Keratinocyte (primary cell): ENCODE measurements around the gene UBE2D4. TPM values are rescaled to one million over a fixed set of nuclear protein-coding genes. Genes with fewer than 3 reads are reported as not detected.
"Not testable (repeated sequence)": the region's sequence is repeated elsewhere in the genome, so short reads cannot be mapped to it uniquely, and the experiment has no call there.

Source experiments
- DNase-seq: peaks from one replicate; pipeline ENCODE4 v3.0.0-alpha.2; 2011; ENCODE audit warnings: low read depth, missing footprints, low spot score
- FAIRE-seq: peaks from 2 replicates; lab custom pipeline; 2011; peaks lifted over from hg19 to GRCh38; lab: Jason Lieb, UNC
- H2AFZ ChIP-seq: 2 replicates; pipeline ENCODE4 v1.6.0; 2012; ENCODE audit warnings: low read length, control low read depth, inconsistent platforms; ENCODE audit not compliant: control insufficient read depth
- H3K27ac ChIP-seq: 2 replicates; pipeline ENCODE4 v1.5.1; 2011; ENCODE audit warnings: low read length; ENCODE audit not compliant: control insufficient read depth, insufficient read depth
- H3K27me3 ChIP-seq: 3 replicates; pipeline ENCODE4 v1.6.0; 2011; ENCODE audit warnings: low read length; ENCODE audit not compliant: control insufficient read depth, insufficient read depth; ENCODE audit errors: extremely low read depth
- H3K36me3 ChIP-seq, 2 experiments: 2 replicates in 1 of 2; 3 replicates in 1 of 2; pipeline ENCODE4 v1.5.1; 2011; ENCODE audit warnings: low read length in 2 of 2, mild to moderate bottlenecking in 1 of 2; ENCODE audit not compliant: control insufficient read depth in 2 of 2, insufficient read depth in 2 of 2; ENCODE audit errors: extremely low read depth in 1 of 2
- H3K4me1 ChIP-seq: 3 replicates; pipeline ENCODE4 v1.5.1; 2011; ENCODE audit warnings: low read length; ENCODE audit not compliant: control insufficient read depth, insufficient read depth; ENCODE audit errors: extremely low read depth
- H3K4me2 ChIP-seq: 3 replicates; pipeline ENCODE4 v1.6.0; 2011; ENCODE audit warnings: low read depth, low read length; ENCODE audit not compliant: control insufficient read depth, insufficient read depth; ENCODE audit errors: extremely low read depth
- H3K4me3 ChIP-seq, 3 experiments: fragments of 200-600 bp in 1 of 3; sonication (generic) in 1 of 3; 2 replicates in 2 of 3; 3 replicates in 1 of 3; pipeline ENCODE4 v1.5.1; 2011 to 2016; ENCODE audit warnings: low read length in 3 of 3, mild to moderate bottlenecking in 3 of 3, control low read depth in 2 of 3, inconsistent platforms in 1 of 3, low read depth in 1 of 3, mixed read lengths in 1 of 3, mixed run types in 1 of 3, moderate library complexity in 1 of 3; ENCODE audit not compliant: control insufficient read depth in 2 of 3, insufficient read depth in 2 of 3; ENCODE audit errors: extremely low read depth in 1 of 3
- H3K79me2 ChIP-seq: 2 replicates; pipeline ENCODE4 v1.6.0; 2012; ENCODE audit warnings: low read length; ENCODE audit not compliant: control insufficient read depth, insufficient read depth
- H3K9ac ChIP-seq: 3 replicates; pipeline ENCODE4 v1.6.0; 2011; ENCODE audit warnings: low read length; ENCODE audit not compliant: control insufficient read depth, insufficient read depth; ENCODE audit errors: extremely low read depth
- H3K9me1 ChIP-seq: 3 replicates; pipeline ENCODE4 v1.6.0; 2011; ENCODE audit warnings: low read length; ENCODE audit not compliant: control insufficient read depth, insufficient read depth; ENCODE audit errors: extremely low read depth
- H3K9me3 ChIP-seq: 2 replicates; pipeline ENCODE4 v1.5.1; 2012; ENCODE audit warnings: low read depth, low read length; ENCODE audit not compliant: control insufficient read depth
- H4K20me1 ChIP-seq: 3 replicates; pipeline ENCODE4 v1.6.0; 2011; ENCODE audit warnings: low read length; ENCODE audit not compliant: control insufficient read depth, insufficient read depth; ENCODE audit errors: extremely low read depth
- CTCF ChIP-seq, 3 experiments: IDR thresholded peaks in 1 of 3; conservative IDR thresholded peaks in 1 of 3; optimal IDR thresholded peaks in 1 of 3; 2 replicates in 2 of 3; 3 replicates in 1 of 3; pipeline versions ENCODE3 to v1.5.1; 2011; ENCODE audit warnings: low read length in 3 of 3, mild to moderate bottlenecking in 3 of 3, moderate library complexity in 2 of 3, control low read depth in 1 of 3, inconsistent platforms in 1 of 3; ENCODE audit not compliant: insufficient read depth in 2 of 3; ENCODE audit errors: extremely low read depth in 1 of 3
- EZH2 ChIP-seq: IDR thresholded peaks from one replicate; pipeline ENCODE4 v1.6.1; 2012; ENCODE audit warnings: inconsistent platforms, mild to moderate bottlenecking, low read length, moderate library complexity
- dilution Hi-C: fragments of 300-500 bp; cut with MboI; formaldehyde crosslinking; loops from one replicate; pipeline ENCODE4 v1.7.0; 2020; ENCODE audit warnings: low sequenced_read_pairs; ENCODE audit not compliant: extremely low pct_ligation_motif_present
- polyA plus RNA-seq, 5 experiments: library from polyadenylated mRNA; depleted of rRNA in 3 of 5; stranded (reverse) in 3 of 5; stranded (forward) in 1 of 5; unstranded in 1 of 5; fragments of >200 nt; gene quantifications; 1 replicate in 1 of 5; 2 replicates in 3 of 5; 3 replicates in 1 of 5; pipeline versions ENCODE4 v1.2.1 to v1.2.3, GENCODE V29; 2011 to 2012; ENCODE audit warnings: missing spikeins in 2 of 5, low read depth in 1 of 5, low replicate concordance in 1 of 5

Gene UBE2D4
- polyA plus RNA-seq, 1 donor (not counting 4 experiments of a cell fraction or from before 2014, with no cell fraction given), result 8.1 TPM

GRCh38 chr7:43960933-43961332 is 34.7 kb downstream of the UBE2D4 start:
- no peaks in the 10 kb centered on the region for H3K79me2 ChIP-seq
- FAIRE-seq (no peak), DNase-seq (no peak)
- H3K9ac ChIP-seq, result no peak overlapping the region
- H4K20me1 ChIP-seq, result no peaks in the 10 kb centered on the region
- dilution Hi-C loops, result no loop called here
- H3K4me2 ChIP-seq, result no peak overlapping the region
- no peaks in the 10 kb centered on the region for H3K9me3 ChIP-seq
- no peaks in the 10 kb centered on the region for H3K9me1 ChIP-seq
- H3K27me3 ChIP-seq, result no peaks in the 10 kb centered on the region
- no peak overlapping the region for H2AFZ ChIP-seq
- H3K4me3 ChIP-seq, result no peak overlapping the region
- no peak for TF ChIP-seq CTCF (optimal IDR thresholded peaks at IDR 0.05 in 1 of 3, IDR thresholded peaks at IDR 0.05 in 1 of 3, conservative IDR thresholded peaks at IDR 0.05 in 1 of 3; ENCODE audit: extremely low read depth in 1 of 3, insufficient read depth in 2 of 3, low read length in 3 of 3)
- TF ChIP-seq EZH2, result no peak
- no peaks in the 10 kb centered on the region for H3K36me3 ChIP-seq
- no peak overlapping the region for H3K27ac ChIP-seq
- H3K4me1 ChIP-seq, result no peaks in the 10 kb centered on the region

- H3K9ac ChIP-seq, H3K79me2 ChIP-seq, H3K4me3 ChIP-seq, DNase-seq, H3K27ac ChIP-seq, H3K36me3 ChIP-seq, H3K9me3 ChIP-seq, H3K4me1 ChIP-seq, dilution Hi-C loops, FAIRE-seq, H2AFZ ChIP-seq, H3K27me3 ChIP-seq, H3K4me2 ChIP-seq, H3K9me1 ChIP-seq, H4K20me1 ChIP-seq: not testable (repeated sequence)
Observed at GRCh38 chr7:43966392-43966791, 40.2 kb downstream of the UBE2D4 start.

DNA sequence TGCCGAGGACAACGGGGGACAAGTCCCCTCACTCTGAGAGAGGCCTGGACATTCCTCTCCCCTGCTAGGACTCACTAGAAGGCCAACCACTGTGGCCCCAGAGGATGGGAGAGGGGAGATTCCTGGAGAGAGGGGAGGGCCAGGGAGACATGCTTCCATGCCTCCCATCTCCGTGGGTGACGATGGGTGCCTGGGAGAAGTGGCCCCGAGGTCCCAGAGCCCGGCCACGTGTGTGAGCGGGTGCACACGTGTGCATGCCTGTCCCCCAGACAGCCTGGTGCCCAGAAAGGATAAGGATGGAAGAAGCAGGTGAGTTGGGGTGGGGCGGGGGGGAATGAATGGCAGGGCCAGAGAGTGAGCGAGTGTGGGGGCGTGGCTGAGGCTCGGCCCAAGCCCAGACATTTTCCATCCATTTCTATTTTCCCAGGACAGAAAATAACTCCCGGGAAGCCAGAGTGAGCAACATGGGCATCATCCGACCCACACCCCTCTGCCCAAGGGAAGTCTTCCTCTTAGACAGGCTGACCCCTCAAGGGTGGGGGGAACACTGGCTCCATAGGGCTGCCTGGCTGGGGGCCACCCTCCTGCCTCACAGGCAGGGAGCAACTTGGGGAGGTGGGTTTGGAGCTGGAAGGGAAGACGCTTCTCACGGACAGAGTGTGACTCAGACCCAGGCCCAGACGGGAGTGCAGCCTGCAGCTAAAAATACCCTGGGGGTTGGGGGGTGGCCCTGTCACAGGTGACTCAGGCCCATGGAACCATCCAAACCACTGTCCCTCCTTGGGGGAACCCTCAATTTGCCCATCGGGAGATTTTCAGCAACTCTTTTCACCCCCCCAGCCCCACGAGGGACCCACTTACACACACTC is 42.2 kb downstream of the UBE2D4 start:
- FAIRE-seq, DNase-seq, H2AFZ ChIP-seq, H3K36me3 ChIP-seq, H3K9me3 ChIP-seq, H3K9me1 ChIP-seq, H3K9ac ChIP-seq, H3K4me1 ChIP-seq, H4K20me1 ChIP-seq, dilution Hi-C loops, H3K4me2 ChIP-seq, H3K4me3 ChIP-seq, H3K27ac ChIP-seq, H3K79me2 ChIP-seq, H3K27me3 ChIP-seq: not testable (repeated sequence)

- H3K27me3 ChIP-seq, H4K20me1 ChIP-seq, H3K9me3 ChIP-seq, DNase-seq, FAIRE-seq, H2AFZ ChIP-seq, H3K4me3 ChIP-seq, dilution Hi-C loops, H3K9me1 ChIP-seq, H3K79me2 ChIP-seq, H3K4me2 ChIP-seq, H3K27ac ChIP-seq, H3K4me1 ChIP-seq, H3K9ac ChIP-seq, H3K36me3 ChIP-seq: not testable (repeated sequence)
Observed at GRCh38 chr7:43969586-43969985, 43.4 kb downstream of the UBE2D4 start.
